ENCODE data around the gene ZNF710.

- TF ChIP-seq TAF1 (IDR thresholded peaks at IDR 0.05; ENCODE audit: low read depth, low read length) (no peak), POLR2A (IDR thresholded peaks at IDR 0.05; ENCODE audit: low read depth, low read length) (no peak), PAX5 (IDR thresholded peaks at IDR 0.05; ENCODE audit: insufficient read depth, low read length, severe bottlenecking) (no peak)
These were observed 22.2 kb upstream of the ZNF710 start for GRCh38 chr15:89978914-89979313.
